Endodermal cell (in vitro differentiated cells): ENCODE data around the gene RNF150. TPM values are rescaled to one million over a fixed set of nuclear protein-coding genes. Genes with fewer than 3 reads are reported as not detected.

ENCODE experiments used
- DNase-seq: peaks from one replicate; pipeline ENCODE4 v3.0.0-alpha.2; 2017
- H3K27ac ChIP-seq: 2 replicates; pipeline ENCODE4 v1.5.1; 2013; ENCODE audit warnings: mild to moderate bottlenecking, low read depth, low read length, moderate library complexity
- H3K27me3 ChIP-seq: 2 replicates; pipeline ENCODE4 v1.6.1; 2013; ENCODE audit warnings: mild to moderate bottlenecking, low read length, moderate library complexity; ENCODE audit not compliant: insufficient read depth, control insufficient read depth, poor library complexity, severe bottlenecking
- H3K36me3 ChIP-seq: 2 replicates; pipeline ENCODE4 v1.7.0; 2013; ENCODE audit warnings: mild to moderate bottlenecking, low read length, moderate library complexity; ENCODE audit not compliant: control insufficient read depth, insufficient read depth
- H3K4me1 ChIP-seq: one replicate; pipeline ENCODE4 v1.7.0; 2013; ENCODE audit warnings: low read length; ENCODE audit not compliant: control insufficient read depth, insufficient read depth
- H3K4me3 ChIP-seq: 2 replicates; pipeline ENCODE4 v1.5.1; 2013; ENCODE audit warnings: mild to moderate bottlenecking, low read length, moderate library complexity
- H3K9ac ChIP-seq: 2 replicates; pipeline ENCODE4 v1.6.1; 2013; ENCODE audit warnings: mild to moderate bottlenecking, low read length, moderate library complexity; ENCODE audit not compliant: poor library complexity, severe bottlenecking; ENCODE audit errors: extremely low read depth
- H3K9me3 ChIP-seq: 2 replicates; pipeline ENCODE4 v1.6.1; 2013; ENCODE audit warnings: mild to moderate bottlenecking, low read length, moderate library complexity; ENCODE audit not compliant: control insufficient read depth
- H3K27ac Mint-ChIP-seq: 2 replicates; pipeline ENCODE4 v1.8.0; 2020; ENCODE audit warnings: mixed read lengths
- H3K27me3 Mint-ChIP-seq: 2 replicates; pipeline ENCODE4 v1.8.0; 2021; ENCODE audit warnings: mild to moderate bottlenecking, mixed read lengths; ENCODE audit not compliant: insufficient read depth
- H3K36me3 Mint-ChIP-seq: 2 replicates; pipeline ENCODE4 v1.8.0; 2020; ENCODE audit warnings: low read depth, mixed read lengths
- H3K4me1 Mint-ChIP-seq: 2 replicates; pipeline ENCODE4 v1.8.0; 2020; ENCODE audit warnings: mixed read lengths
- H3K4me3 Mint-ChIP-seq: 2 replicates; pipeline ENCODE4 v1.8.0; 2020; ENCODE audit warnings: mild to moderate bottlenecking, moderate library complexity, mixed read lengths
- H3K9me3 Mint-ChIP-seq: 2 replicates; pipeline ENCODE4 v1.8.0; 2020; ENCODE audit warnings: mild to moderate bottlenecking, mixed read lengths
- WGBS, 2 experiments: methylation state at CpG; one replicate each; pipeline versions ENCODE4 v1.1.5 to v1.1.7; 2013; ENCODE audit warnings: missing lambda C conversion rate in 2 of 2, mixed read lengths in 1 of 2; ENCODE audit not compliant: insufficient coverage in 1 of 2, insufficient read length in 1 of 2; 5-methylcytosine and 5-hydroxymethylcytosine counted together
- total RNA-seq, 2 donors: library from RNA; stranded (reverse); fragmentation: NEBNext Ultra II Directional in 1 of 2; extraction: Animal tissue kit (Norgen Biotek cat#: 25700) in 1 of 2; gene quantifications; 2 replicates in 1 of 2; 3 replicates in 1 of 2; pipeline ENCODE4 v1.2.1, GENCODE V29; 2021
- TF ChIP-seq, protein P1 (sequence below): fragments of 200-600 bp; sonication (generic); conservative IDR thresholded peaks from 2 replicates; pipeline ENCODE4 v1.5.0; 2021; ENCODE audit warnings: antibody characterized with exemption, mild to moderate bottlenecking

Gene RNF150
- total RNA-seq, 2 donors from 2014 or later: 8.2 to 10.4 TPM

DNA sequence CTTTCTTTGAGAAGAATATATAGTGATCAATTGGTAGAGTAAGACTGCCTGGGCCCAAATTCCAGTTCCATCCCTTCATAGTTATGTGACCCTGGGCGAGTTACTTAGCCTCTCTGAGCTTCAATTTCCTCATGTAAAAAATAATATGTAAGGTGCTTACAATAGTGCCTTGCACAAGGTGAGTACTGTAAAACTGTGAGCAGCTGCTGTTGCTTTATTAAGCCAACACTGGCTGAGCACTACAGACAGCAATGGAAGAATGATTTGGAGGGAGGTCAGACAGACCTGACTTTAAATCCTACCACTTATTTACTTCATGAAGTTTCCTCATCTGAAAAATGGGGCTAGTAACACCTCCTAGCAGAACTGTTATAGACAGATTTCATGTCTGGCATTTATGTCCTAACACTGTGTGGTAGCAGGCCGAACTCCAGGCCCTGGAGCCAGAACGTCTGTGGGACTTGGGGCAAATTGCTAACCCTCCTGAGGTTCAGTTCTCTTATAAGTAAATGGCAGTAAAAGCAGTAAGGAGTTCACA lies 53.8 kb downstream of the RNF150 start:
- no peaks in the 10 kb centered on the region for H3K36me3 ChIP-seq
- no peaks in the 10 kb centered on the region for H3K27me3 Mint-ChIP-seq
- H3K9me3 Mint-ChIP-seq: no peaks in the 10 kb centered on the region
- H3K27ac ChIP-seq: no peak overlapping the region
- TF ChIP-seq, protein P1, sequence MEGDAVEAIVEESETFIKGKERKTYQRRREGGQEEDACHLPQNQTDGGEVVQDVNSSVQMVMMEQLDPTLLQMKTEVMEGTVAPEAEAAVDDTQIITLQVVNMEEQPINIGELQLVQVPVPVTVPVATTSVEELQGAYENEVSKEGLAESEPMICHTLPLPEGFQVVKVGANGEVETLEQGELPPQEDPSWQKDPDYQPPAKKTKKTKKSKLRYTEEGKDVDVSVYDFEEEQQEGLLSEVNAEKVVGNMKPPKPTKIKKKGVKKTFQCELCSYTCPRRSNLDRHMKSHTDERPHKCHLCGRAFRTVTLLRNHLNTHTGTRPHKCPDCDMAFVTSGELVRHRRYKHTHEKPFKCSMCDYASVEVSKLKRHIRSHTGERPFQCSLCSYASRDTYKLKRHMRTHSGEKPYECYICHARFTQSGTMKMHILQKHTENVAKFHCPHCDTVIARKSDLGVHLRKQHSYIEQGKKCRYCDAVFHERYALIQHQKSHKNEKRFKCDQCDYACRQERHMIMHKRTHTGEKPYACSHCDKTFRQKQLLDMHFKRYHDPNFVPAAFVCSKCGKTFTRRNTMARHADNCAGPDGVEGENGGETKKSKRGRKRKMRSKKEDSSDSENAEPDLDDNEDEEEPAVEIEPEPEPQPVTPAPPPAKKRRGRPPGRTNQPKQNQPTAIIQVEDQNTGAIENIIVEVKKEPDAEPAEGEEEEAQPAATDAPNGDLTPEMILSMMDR: no peak
- DNase-seq: no peak
- H3K9ac ChIP-seq: no peak overlapping the region
- no peaks in the 10 kb centered on the region for H3K4me1 Mint-ChIP-seq
- no peaks in the 10 kb centered on the region for H3K27me3 ChIP-seq
- 83 to 90% methylated on average over 2 to 3 of the region's 3 CpGs for WGBS, 2 experiments
- H3K4me3 ChIP-seq: no peak overlapping the region
- no peaks in the 10 kb centered on the region for H3K36me3 Mint-ChIP-seq
- H3K9me3 ChIP-seq: no peaks in the 10 kb centered on the region
- H3K4me3 Mint-ChIP-seq: no peak overlapping the region
- H3K4me1 ChIP-seq: no peaks in the 10 kb centered on the region
- H3K27ac Mint-ChIP-seq: no peak overlapping the region

DNA sequence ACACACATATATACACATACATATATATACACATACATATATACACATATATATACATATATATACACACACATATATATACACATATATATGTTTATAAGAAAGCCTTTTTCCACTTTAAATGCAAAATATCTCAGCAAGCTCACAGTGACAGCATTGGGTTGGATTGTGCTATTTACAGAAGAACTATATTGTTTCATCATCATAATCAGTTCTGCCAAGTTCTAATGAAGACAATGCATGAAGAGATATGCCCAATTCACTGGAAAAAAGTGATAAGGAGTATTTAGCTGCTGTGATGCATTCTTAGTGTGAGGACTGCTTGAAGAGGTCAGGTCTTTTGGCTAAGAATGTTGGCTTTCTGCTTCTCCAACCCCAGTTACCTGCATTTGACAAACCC lies 54.4 kb downstream of the RNF150 start:
- Mint-ChIP-seq H3K4me3 (no peak overlapping the region), H3K27me3 (no peaks in the 10 kb centered on the region), H3K36me3 (no peaks in the 10 kb centered on the region), H3K27ac (no peak overlapping the region), H3K9me3 (no peaks in the 10 kb centered on the region), H3K4me1 (no peaks in the 10 kb centered on the region)
- no peak for DNase-seq
- Histone ChIP-seq H3K9me3 (no peaks in the 10 kb centered on the region), H3K27me3 (no peaks in the 10 kb centered on the region), H3K4me3 (no peak overlapping the region), H3K4me1 (no peaks in the 10 kb centered on the region), H3K36me3 (no peaks in the 10 kb centered on the region), H3K9ac (no peak overlapping the region), H3K27ac (no peak overlapping the region)
- TF ChIP-seq, protein P1: no peak

DNA sequence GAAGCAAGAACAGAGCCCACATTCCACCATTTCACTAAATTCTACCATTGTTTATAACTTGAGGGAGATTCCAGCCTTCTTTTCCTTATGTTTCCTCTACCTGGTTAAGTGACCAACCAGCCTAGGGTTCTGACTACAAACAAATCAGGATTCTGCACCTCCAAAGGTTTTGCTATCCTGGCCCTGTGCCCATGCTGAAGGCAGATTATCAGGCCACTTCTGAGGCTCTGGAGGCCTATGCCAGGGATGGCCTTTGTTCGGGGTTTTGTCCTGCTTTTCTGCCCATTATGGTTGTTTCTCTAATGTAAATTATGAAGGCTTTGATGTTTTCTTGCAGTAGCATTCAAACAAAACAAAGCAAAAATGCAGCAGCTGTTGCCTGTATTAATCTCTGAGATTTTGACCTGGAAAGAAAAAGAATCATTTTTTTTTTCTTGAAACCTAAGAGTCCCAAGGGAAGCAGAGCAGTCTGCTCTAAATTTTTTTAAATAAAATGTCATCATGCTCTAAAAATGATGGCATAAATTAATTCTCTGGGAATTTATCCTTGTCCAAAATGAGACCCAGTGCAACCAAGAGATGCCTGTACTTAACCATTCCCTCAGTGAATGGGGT lies 55.6 kb downstream of the RNF150 start:
- Mint-ChIP-seq H3K27ac (no peak overlapping the region), H3K4me1 (no peaks in the 10 kb centered on the region), H3K4me3 (no peak overlapping the region), H3K9me3 (no peaks in the 10 kb centered on the region), H3K36me3 (no peaks in the 10 kb centered on the region), H3K27me3 (no peaks in the 10 kb centered on the region)
- WGBS, 2 experiments: 67 to 87% methylated on average over 1 of the region's 1 CpG
- no peak for DNase-seq
- H3K4me1 ChIP-seq: no peaks in the 10 kb centered on the region
- H3K4me3 ChIP-seq: no peak overlapping the region
- H3K36me3 ChIP-seq: no peaks in the 10 kb centered on the region
- no peaks in the 10 kb centered on the region for H3K27me3 ChIP-seq
- H3K9me3 ChIP-seq: no peaks in the 10 kb centered on the region
- no peak overlapping the region for H3K27ac ChIP-seq
- H3K9ac ChIP-seq: no peak overlapping the region
- TF ChIP-seq, protein P1: no peak
